ENCODE results near the gene PPP2R5C. TPM values are rescaled to one million over a fixed set of nuclear protein-coding genes. Genes with fewer than 3 reads are reported as not detected.

Gene PPP2R5C
- total and polyA plus RNA-seq, 8 donors = 103 to 176 (median 112) TPM

GRCh38 chr14:101755591-101756324, 5.8 kb upstream of the PPP2R5C start:
- ATAC-seq (no peak), DNase-seq (no peak)
- Histone ChIP-seq H3K27me3 (peaks cover 0 to 46% of the 10 kb centered on the region in 2 donors), H3K27ac (no peak overlapping the region), H3K4me1 (peaks cover 0 to 8% of the 10 kb centered on the region in 2 donors), H3K36me3 (no peaks in the 10 kb centered on the region), H3K4me3 (no peak overlapping the region), H3K9me3 (no peaks in the 10 kb centered on the region)
- no peak for TF ChIP-seq CTCF (IDR thresholded peaks at IDR 0.05)
- intact Hi-C loops (cut with DNase I) = no loop called here

- H3K9me3 ChIP-seq = no peaks in the 10 kb centered on the region
- no peak for DNase-seq
- intact Hi-C loops (cut with DNase I) = no loop called here
- H3K4me1 ChIP-seq = peaks cover 0 to 8% of the 10 kb centered on the region in 2 donors
- TF ChIP-seq CTCF (IDR thresholded peaks at IDR 0.05) = no peak
- H3K4me3 ChIP-seq = no peak overlapping the region
- H3K36me3 ChIP-seq = no peaks in the 10 kb centered on the region
- H3K27me3 ChIP-seq = peaks cover 0 to 34% of the 10 kb centered on the region in 2 donors
- ATAC-seq = no peak
- no peak overlapping the region for H3K27ac ChIP-seq
These were observed 4.3 kb upstream of the PPP2R5C start for GRCh38 chr14:101757064-101757838.

- no peaks in the 10 kb centered on the region for H3K36me3 ChIP-seq
- no peaks in the 10 kb centered on the region for H3K9me3 ChIP-seq
- ATAC-seq (no peak), DNase-seq (no peak)
- H3K4me3 ChIP-seq = no peak overlapping the region
- H3K4me1 ChIP-seq = peaks cover 0 to 14% of the 10 kb centered on the region in 2 donors
- intact Hi-C loops (cut with DNase I) = no loop called here
- peaks cover 0 to 28% of the 10 kb centered on the region in 2 donors for H3K27me3 ChIP-seq
- no peak overlapping the region for H3K27ac ChIP-seq
- TF ChIP-seq CTCF (IDR thresholded peaks at IDR 0.05) = no peak
These were observed 3.7 kb upstream of the PPP2R5C start for GRCh38 chr14:101757839-101758211.

GRCh38 chr14:101758913-101759593, 2.5 kb upstream of the PPP2R5C start:
- no peak for TF ChIP-seq CTCF (IDR thresholded peaks at IDR 0.05)
- intact Hi-C loops (cut with DNase I) = no loop called here
- Histone ChIP-seq H3K36me3 (no peaks in the 10 kb centered on the region), H3K4me1 (peaks cover 4 to 27% of the 10 kb centered on the region in 2 donors), H3K27ac (no peak overlapping the region), H3K9me3 (no peaks in the 10 kb centered on the region), H3K4me3 (no peak overlapping the region), H3K27me3 (peaks cover 0 to 17% of the 10 kb centered on the region in 2 donors)
- DNase-seq (no peak), ATAC-seq (no peak)

All from left lung (tissue), 10 donors.